H1 (cell line): Measurements from ENCODE around the gene WWC2.

Experiments
- ATF3 ChIP-seq: IDR thresholded peaks from 2 replicates; pipeline ENCODE4 v1.6.1; 2011; ENCODE audit warnings: low read depth, mild to moderate bottlenecking, low read length; ENCODE audit not compliant: insufficient read depth
- CTCF ChIP-seq, 3 experiments: IDR thresholded peaks; 1 replicate in 2 of 3; 2 replicates in 1 of 3; pipeline versions ENCODE4 v1.5.1 to v1.6.1; 2011; ENCODE audit warnings: low read length in 3 of 3, mild to moderate bottlenecking in 3 of 3, inconsistent platforms in 2 of 3, low read depth in 1 of 3, moderate library complexity in 1 of 3; ENCODE audit not compliant: insufficient read depth in 1 of 3; ENCODE audit errors: control extremely low read depth in 1 of 3
- GABPA ChIP-seq: IDR thresholded peaks from 2 replicates; pipeline ENCODE4 v1.6.1; 2011; ENCODE audit warnings: mild to moderate bottlenecking, low read length, moderate library complexity, borderline replicate concordance; ENCODE audit not compliant: insufficient read depth
- KDM4A ChIP-seq: IDR thresholded peaks from one replicate; pipeline ENCODE4 v1.7.1; 2012; ENCODE audit warnings: low read depth, mild to moderate bottlenecking, moderate library complexity, low read length, inconsistent platforms; ENCODE audit not compliant: severe bottlenecking
- POLR2A ChIP-seq, 2 experiments: IDR thresholded peaks; 1 replicate in 1 of 2; 2 replicates in 1 of 2; pipeline ENCODE4 v1.6.1; 2011; ENCODE audit warnings: low read depth in 2 of 2, low read length in 2 of 2, mild to moderate bottlenecking in 2 of 2; ENCODE audit errors: control extremely low read depth in 1 of 2
- SUZ12 ChIP-seq: fragments of 200-600 bp; sonication (generic); IDR thresholded peaks from 2 replicates; pipeline ENCODE4 v1.6.1; 2012; ENCODE audit warnings: mild to moderate bottlenecking, inconsistent platforms, low read length, moderate library complexity, mixed read lengths

GRCh38 chr4:183147196-183147595, 48.1 kb downstream of the WWC2 start:
- TF ChIP-seq CTCF (IDR thresholded peaks at IDR 0.05; ENCODE audit: control extremely low read depth in 1 of 3, insufficient read depth in 1 of 3, low read depth in 1 of 3, low read length in 3 of 3) (no peak), KDM4A (no peak), GABPA (no peak), POLR2A (IDR thresholded peaks at IDR 0.05; ENCODE audit: control extremely low read depth in 1 of 2, low read depth in 2 of 2, low read length in 2 of 2) (no peak), ATF3 (no peak), SUZ12 (no peak)
